Embryonic facial prominence (tissue), 1 donor: ENCODE measurements around the gene MED16.
"Not testable (repeated sequence)": the region's sequence is repeated elsewhere in the genome, so short reads cannot be mapped to it uniquely, and the experiment has no call there.

Experiments
- DNase-seq: peaks from one replicate; pipeline ENCODE4 v3.0.0-alpha.2; 2016; ENCODE audit errors: extremely low spot score

MED16 gene

GRCh38 chr19:827710-828321 lies 65.2 kb downstream of the MED16 start, which contains the start of gene AZU1:
TSS of gene AZU1 (plus strand) at chr19:827837. CDS start at chr19:827847, 10 bp downstream.
- no peak for DNase-seq

DNA sequence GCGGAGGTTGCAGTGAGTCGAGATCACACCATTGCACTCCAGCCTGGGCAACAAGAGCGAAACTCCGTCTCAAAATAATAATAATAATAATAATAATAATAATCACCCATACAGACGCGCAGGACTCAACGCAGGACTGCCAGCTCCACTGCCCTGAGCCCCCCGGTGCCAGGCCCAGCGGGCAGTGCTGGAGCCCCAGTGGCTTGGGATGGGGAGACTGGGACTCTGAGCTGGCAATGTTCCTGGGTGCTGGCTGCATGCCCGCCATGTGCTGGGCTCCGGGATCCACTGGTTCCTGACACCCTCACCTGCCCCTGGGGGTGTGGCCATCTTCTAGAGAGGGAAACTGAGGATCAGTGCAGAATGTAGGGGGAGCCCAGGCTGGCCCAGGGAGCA lies 65.7 kb downstream of the MED16 start:
- no peak for DNase-seq

GRCh38 chr19:825897-826644 lies 66.9 kb downstream of the MED16 start:
- DNase-seq = no peak

DNA sequence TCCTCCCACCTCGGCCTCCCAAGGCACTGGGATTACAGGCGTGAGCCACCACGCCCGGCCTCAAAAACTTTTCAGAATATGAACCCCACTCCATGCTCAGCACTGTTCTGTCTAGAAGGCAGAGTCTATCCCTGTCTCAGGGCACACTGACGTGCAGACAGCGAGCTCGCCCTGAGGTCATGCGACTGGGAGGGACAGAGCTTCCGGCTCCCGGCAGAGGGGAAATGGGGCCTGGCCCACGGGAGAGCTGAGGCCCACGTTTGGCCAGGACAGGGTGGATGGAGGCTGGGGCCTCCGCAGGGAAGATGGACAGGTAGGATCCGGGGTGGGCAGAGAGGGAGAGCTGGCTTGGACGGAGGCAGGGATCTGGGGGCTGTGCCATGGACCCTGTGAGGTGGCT lies 68.1 kb downstream of the MED16 start:
- DNase-seq = no peak

GRCh38 chr19:823565-824121 lies 69.3 kb downstream of the MED16 start:
- DNase-seq = no peak

GRCh38 chr19:821825-822503 lies 71.0 kb downstream of the MED16 start, which contains the start of gene PLPPR3:
TSS of gene PLPPR3 (minus strand) at chr19:821955. CDS start at chr19:821559, 396 bp downstream.
- no peak for DNase-seq

- DNase-seq = no peak
Measured at GRCh38 chr19:821231-821824, 71.7 kb downstream of the MED16 start.

GRCh38 chr19:820212-820611 lies 72.8 kb downstream of the MED16 start:
- DNase-seq = not testable (repeated sequence)
